Measurements from ENCODE around the gene HTATSF1. TPM values are rescaled to one million over a fixed set of nuclear protein-coding genes. Genes with fewer than 3 reads are reported as not detected.

HTATSF1 gene
- total and polyA plus RNA-seq, 4 experiments from 2014 or later: 31.6 to 82.1 (median 52.6) TPM

DNA sequence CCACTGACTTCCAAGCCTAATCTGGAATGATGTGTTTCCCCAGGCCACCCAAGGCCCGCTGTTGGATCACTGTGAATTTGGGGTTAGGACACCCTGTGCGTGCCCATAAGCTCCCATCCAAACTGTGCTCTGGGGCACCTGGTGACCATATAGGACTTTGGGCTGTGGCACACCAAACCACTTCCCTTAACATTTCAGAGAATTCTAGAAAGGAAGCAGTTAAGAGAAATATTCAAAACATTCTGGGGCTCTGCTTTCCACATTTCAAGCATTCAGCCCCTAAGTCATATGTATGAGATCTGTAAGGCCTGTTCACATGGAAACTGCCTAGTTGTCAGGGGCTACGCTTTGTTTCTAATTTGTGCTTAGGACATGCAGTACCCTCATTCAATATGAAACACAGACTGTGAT, 49.0 kb downstream of the HTATSF1 start:
- Histone ChIP-seq H3K9me3 (ENCODE audit: control insufficient read depth in 1 of 2, low read length in 2 of 2) (no peaks in the 10 kb centered on the region), H3K27ac (ENCODE audit: low read depth, low read length) (no peak overlapping the region), H3K4me1 (ENCODE audit: insufficient read depth, low read length) (peaks cover 33% of the 10 kb centered on the region), H3K4me3 (ENCODE audit: low read length in 2 of 2) (peak overlapping the region in 1 of 2 donors; percentile 20), H3K36me3 (ENCODE audit: insufficient read depth, low read length) (no peaks in the 10 kb centered on the region), H3K27me3 (ENCODE audit: insufficient read depth, low read length) (no peaks in the 10 kb centered on the region)
- H3K27me3 Mint-ChIP-seq: no peaks in the 10 kb centered on the region
- no peaks in the 10 kb centered on the region for H3K36me3 Mint-ChIP-seq
- H3K27ac Mint-ChIP-seq: peak overlapping the region in 6 of 7 donors; percentile 30 to 87 (median 69)
- H3K4me1 Mint-ChIP-seq: peaks cover 18 to 36% (median 31%) of the 10 kb centered on the region in 4 donors
- no peaks in the 10 kb centered on the region for H3K9me3 Mint-ChIP-seq
- peak in 3 of 5 donors; percentile 4 to 25 (median 11) for DNase-seq
- intact Hi-C loops (cut with micrococcal nuclease): no loop called here
- CTCF ChIA-PET (ENCODE audit: partially characterized antibody): no interaction called here
- POLR2A ChIA-PET (ENCODE audit: partially characterized antibody): interaction anchor here (0.7 kb wide), 1 partner anchor 49 kb away, joined by 3 read pairs; the partner anchor contains the start of gene HTATSF1
- peak overlapping the region in 6 of 8 donors; percentile 13 to 57 (median 32) for H3K4me3 Mint-ChIP-seq

- H3K4me3 Mint-ChIP-seq: no peak overlapping the region
- no peaks in the 10 kb centered on the region for H3K9me3 Mint-ChIP-seq
- Histone ChIP-seq H3K27ac (ENCODE audit: low read depth, low read length) (no peak overlapping the region), H3K27me3 (ENCODE audit: insufficient read depth, low read length) (no peaks in the 10 kb centered on the region), H3K4me3 (ENCODE audit: low read length in 2 of 2) (no peak overlapping the region), H3K36me3 (ENCODE audit: insufficient read depth, low read length) (no peaks in the 10 kb centered on the region), H3K4me1 (ENCODE audit: insufficient read depth, low read length) (peaks cover 33% of the 10 kb centered on the region), H3K9me3 (ENCODE audit: control insufficient read depth in 1 of 2, low read length in 2 of 2) (no peaks in the 10 kb centered on the region)
- H3K27ac Mint-ChIP-seq: peak overlapping the region in 1 of 7 donors; percentile 70
- CTCF ChIA-PET (ENCODE audit: partially characterized antibody): no interaction called here
- no peaks in the 10 kb centered on the region for H3K36me3 Mint-ChIP-seq
- peaks cover 18 to 36% (median 30%) of the 10 kb centered on the region in 4 donors for H3K4me1 Mint-ChIP-seq
- intact Hi-C loops (cut with micrococcal nuclease): no loop called here
- POLR2A ChIA-PET (ENCODE audit: partially characterized antibody): no interaction called here
- no peaks in the 10 kb centered on the region for H3K27me3 Mint-ChIP-seq
- DNase-seq: no peak
These were observed 51.8 kb downstream of the HTATSF1 start for GRCh38 chrX:136549226-136549625.

- no peaks in the 10 kb centered on the region for H3K9me3 ChIP-seq (ENCODE audit: control insufficient read depth in 1 of 2, low read length in 2 of 2)
These were observed 54.0 kb downstream of the HTATSF1 start for GRCh38 chrX:136551410-136551809.

GRCh38 chrX:136555694-136556093, 58.3 kb downstream of the HTATSF1 start:
- no peaks in the 10 kb centered on the region for H3K9me3 Mint-ChIP-seq
- H3K27me3 Mint-ChIP-seq: no peaks in the 10 kb centered on the region
- Histone ChIP-seq H3K27me3 (ENCODE audit: insufficient read depth, low read length) (no peaks in the 10 kb centered on the region), H3K9me3 (ENCODE audit: control insufficient read depth in 1 of 2, low read length in 2 of 2) (no peaks in the 10 kb centered on the region), H3K27ac (ENCODE audit: low read depth, low read length) (no peak overlapping the region), H3K36me3 (ENCODE audit: insufficient read depth, low read length) (no peaks in the 10 kb centered on the region), H3K4me1 (ENCODE audit: insufficient read depth, low read length) (no peaks in the 10 kb centered on the region), H3K4me3 (ENCODE audit: low read length in 2 of 2) (no peak overlapping the region)
- CTCF ChIA-PET (ENCODE audit: partially characterized antibody): no interaction called here
- H3K4me3 Mint-ChIP-seq: no peak overlapping the region
- intact Hi-C loops (cut with micrococcal nuclease): no loop called here
- H3K4me1 Mint-ChIP-seq: no peaks in the 10 kb centered on the region
- no peaks in the 10 kb centered on the region for H3K36me3 Mint-ChIP-seq
- H3K27ac Mint-ChIP-seq: no peak overlapping the region
- POLR2A ChIA-PET (ENCODE audit: partially characterized antibody): no interaction called here
- no peak for DNase-seq

More at GRCh38 chrX:136551410-136551809, 54.0 kb downstream of the HTATSF1 start:
- Mint-ChIP-seq H3K4me3 (no peak overlapping the region), H3K4me1 (peaks cover 8 to 17% (median 13%) of the 10 kb centered on the region in 4 donors), H3K36me3 (no peaks in the 10 kb centered on the region), H3K27me3 (no peaks in the 10 kb centered on the region), H3K9me3 (no peaks in the 10 kb centered on the region), H3K27ac (no peak overlapping the region)
- intact Hi-C loops (cut with micrococcal nuclease): no loop called here
- POLR2A ChIA-PET (ENCODE audit: partially characterized antibody): no interaction called here
- Histone ChIP-seq H3K4me1 (ENCODE audit: insufficient read depth, low read length) (peaks cover 13% of the 10 kb centered on the region), H3K4me3 (ENCODE audit: low read length in 2 of 2) (no peak overlapping the region), H3K36me3 (ENCODE audit: insufficient read depth, low read length) (no peaks in the 10 kb centered on the region), H3K27ac (ENCODE audit: low read depth, low read length) (no peak overlapping the region), H3K27me3 (ENCODE audit: insufficient read depth, low read length) (no peaks in the 10 kb centered on the region)
- no peak for DNase-seq
- CTCF ChIA-PET (ENCODE audit: partially characterized antibody): no interaction called here

Small RNA genes lying within 50 kb of the gene (microRNA-seq; reads per million reads assigned to microRNA genes)
- gene MIR934 (ENCODE audit: borderline microRNAs expressed, borderline number of aligned reads, borderline replicate concordance): not detected

Other genes starting within 250 kb of the HTATSF1 start
- gene MAP7D3, start 246.2 kb upstream of the HTATSF1 start, total RNA-seq: 10 to 100 TPM in 1 of 2 experiments, 1 to 10 TPM in 1; 8.5 to 10.1 TPM
- gene MAP7D3, start 246.2 kb upstream of the HTATSF1 start, polyA plus RNA-seq: 1 to 10 TPM; 2.4 to 7.9 TPM
- not detected for gene ADGRG4, start 196.6 kb upstream of the HTATSF1 start, total RNA-seq
- not detected for gene ADGRG4, start 196.6 kb upstream of the HTATSF1 start, polyA plus RNA-seq
- not detected for gene BRS3, start 9.6 kb upstream of the HTATSF1 start, total RNA-seq
- not detected for gene BRS3, start 9.6 kb upstream of the HTATSF1 start, polyA plus RNA-seq
- not detected for gene VGLL1, start 34.6 kb downstream of the HTATSF1 start, total RNA-seq
- not detected for gene VGLL1, start 34.6 kb downstream of the HTATSF1 start, polyA plus RNA-seq
- 10 to 100 TPM; 68.4 to 75.0 TPM for gene CD40LG, start 150.6 kb downstream of the HTATSF1 start, total RNA-seq
- 100 to 1,000 TPM; 109 to 137 TPM for gene CD40LG, start 150.6 kb downstream of the HTATSF1 start, polyA plus RNA-seq

Data from CD4-positive, alpha-beta memory T cell (primary cell).